ENCODE results near the gene CRISP3. TPM values are rescaled to one million over a fixed set of nuclear protein-coding genes. Genes with fewer than 3 reads are reported as not detected.

CRISP3 gene
- total and polyA plus RNA-seq, 9 of the 15 experiments (the other 6 are each of a cell fraction or from before 2014, with no cell fraction given) = 0.21 to 2.0 (median 0.58) TPM

- TF ChIP-seq LCOR (CRISPR knock-in tag; IDR thresholded peaks at IDR 0.05) (no peak), VEZF1 (CRISPR knock-in tag; IDR thresholded peaks at IDR 0.05) (no peak)
Observed at GRCh38 chr6:49713346-49713745, 30.8 kb downstream of the CRISP3 start, which contains the start of gene CRISP2 (continued).

GRCh38 chr6:49698478-49698877 is 45.7 kb downstream of the CRISP3 start:
- Histone ChIP-seq H2AFZ (ENCODE audit: low read depth, low read length) (peak overlapping the region; percentile 26), H3K27me3 (ENCODE audit: control insufficient read depth in 2 of 2, insufficient read depth in 2 of 2, low read length in 2 of 2) (no peaks in the 10 kb centered on the region), H3K9me1 (ENCODE audit: control insufficient read depth, insufficient read depth, low read length) (no peaks in the 10 kb centered on the region), H3K4me2 (ENCODE audit: insufficient read depth, low read length) (no peak overlapping the region), H3K27ac (ENCODE audit: extremely low read depth, low read depth, low read length) (no peak overlapping the region; the same call in 2 of the 3 replicates), H3K9me3 (replicated peaks; ENCODE audit: control insufficient read depth, insufficient read depth, low read depth, low read length) (peaks cover 6% of the 10 kb centered on the region), H4K20me1 (replicated peaks; ENCODE audit: control insufficient read depth, insufficient read depth, low read length) (no peaks in the 10 kb centered on the region), H3K79me2 (ENCODE audit: control insufficient read depth, insufficient read depth, low read length) (no peaks in the 10 kb centered on the region), H3K9ac (ENCODE audit: insufficient read depth in 1 of 2, low read depth in 2 of 2, low read length in 2 of 2) (no peak overlapping the region), H3K4me1 (replicated peaks in 1 of 2; ENCODE audit: control insufficient read depth in 2 of 2, insufficient read depth in 2 of 2, low read length in 2 of 2) (peaks cover 0 to 6% of the 10 kb centered on the region in 2 experiments; a peak in 3 of 5 replicates), H3K36me3 (ENCODE audit: control insufficient read depth, insufficient read depth, low read length) (no peaks in the 10 kb centered on the region), H3K4me3 (no peak overlapping the region)
- ChIA-PET CTCF (ENCODE audit: low intra/inter-chr PET ratio) (no interaction called here), POLR2A (interaction anchor here (1.4 kb wide), 1 partner anchor 52 kb away, joined by 3 read pairs; no protein-coding TSS in a partner anchor)
- BruUV-seq (replicated peaks) = no TSS peak
- in situ Hi-C loops (cut with MboI) (no loop called here), intact Hi-C loops (cut with micrococcal nuclease) (no loop called here)
- no peak for FAIRE-seq
- peak in 2 of 4 experiments; percentile 17 to 34 for DNase-seq (ENCODE audit: extremely low read depth in 1 of 4, low spot score in 3 of 4)
- peak; percentile 65 for ATAC-seq
- TF ChIP-seq ZBTB5 (IDR thresholded peaks at IDR 0.05) (no peak), ZBTB2 (IDR thresholded peaks at IDR 0.05) (no peak), MCM5 (IDR thresholded peaks at IDR 0.05; ENCODE audit: low read depth) (no peak), ZNF184 (CRISPR knock-in tag; IDR thresholded peaks at IDR 0.05) (no peak), PATZ1 (CRISPR knock-in tag; IDR thresholded peaks at IDR 0.05; ENCODE audit: borderline replicate concordance) (no peak), FOXO4 (CRISPR knock-in tag; IDR thresholded peaks at IDR 0.05) (no peak), KLF6 (CRISPR knock-in tag; IDR thresholded peaks at IDR 0.05; ENCODE audit: borderline replicate concordance) (no peak), FOXP4 (CRISPR knock-in tag; IDR thresholded peaks at IDR 0.05; ENCODE audit: borderline replicate concordance) (no peak)

All from K562 (cell line).